Peyer's patch (tissue), 4 donors: ENCODE measurements around the gene DDRGK1.

ENCODE experiments used
- CTCF ChIP-seq, 6 experiments: fragments of 450-650 bp in 4 of 6; fragments of 200-600 bp in 2 of 6; sonication (generic) in 1 of 6; IDR thresholded peaks; one replicate each; pipeline ENCODE4 v1.5.1; 2017 to 2019; ENCODE audit warnings: antibody characterized with exemption in 6 of 6, mild to moderate bottlenecking in 3 of 6, moderate library complexity in 1 of 6
- POLR2A ChIP-seq, 2 donors: fragments of 450-650 bp; IDR thresholded peaks; one replicate each; pipeline ENCODE4 v1.5.1; 2017; ENCODE audit warnings: antibody characterized with exemption in 2 of 2, mild to moderate bottlenecking in 2 of 2, moderate library complexity in 2 of 2

- TF ChIP-seq CTCF (IDR thresholded peaks at IDR 0.05) (no peak), POLR2A (IDR thresholded peaks at IDR 0.05) (no peak)
These were observed 26.6 kb downstream of the DDRGK1 start for GRCh38 chr20:3177746-3178485.
